Body of pancreas (tissue), 4 donors: ENCODE measurements around the gene CD84. TPM values are rescaled to one million over a fixed set of nuclear protein-coding genes. Genes with fewer than 3 reads are reported as not detected.

Experiments used
- ATAC-seq: fragments of 150-250 bp; one replicate; pipeline ENCODE4 v1.9.1; 2016
- DNase-seq, 4 donors: peaks; one replicate each; pipeline ENCODE4 v3.0.0-alpha.2; 2019
- H3K27ac ChIP-seq, 4 donors: fragments of 200-600 bp; sonication (generic); 1 replicate in 3 of 4; 2 replicates in 1 of 4; pipeline versions ENCODE4 v1.5.1 to v1.6.1; 2016 to 2019; ENCODE audit warnings: mild to moderate bottlenecking in 1 of 4, mixed read lengths in 1 of 4, moderate library complexity in 1 of 4
- H3K27me3 ChIP-seq, 2 donors: fragments of 200-600 bp; sonication (generic); one replicate each; pipeline ENCODE4 v1.6.0; 2016; ENCODE audit warnings: mild to moderate bottlenecking in 1 of 2
- H3K36me3 ChIP-seq, 2 donors: fragments of 200-600 bp; sonication (generic); replicated peaks in 1 of 2; 2 replicates each; pipeline ENCODE4 v1.5.1; 2016; ENCODE audit warnings: low read depth in 2 of 2; ENCODE audit not compliant: insufficient read depth in 1 of 2
- H3K4me1 ChIP-seq: fragments of 200-600 bp; sonication (generic); one replicate; pipeline ENCODE4 v1.6.0; 2016
- H3K4me3 ChIP-seq, 2 donors: fragments of 200-600 bp; sonication (generic); 1 replicate in 1 of 2; 2 replicates in 1 of 2; pipeline ENCODE4 v1.5.1; 2016 to 2019
- H3K9me3 ChIP-seq, 3 donors: fragments of 200-600 bp; sonication (generic); 1 replicate in 2 of 3; 2 replicates in 1 of 3; pipeline ENCODE4 v1.5.1; 2016
- POLR2A ChIP-seq, 3 donors: fragments of 450-650 bp; IDR thresholded peaks; one replicate each; pipeline ENCODE4 v1.6.1; 2016; ENCODE audit warnings: antibody characterized with exemption in 3 of 3, mild to moderate bottlenecking in 2 of 3
- WGBS, 2 donors: methylation state at CpG; one replicate each; pipeline ENCODE4 v1.1.5; 2017; 5-methylcytosine and 5-hydroxymethylcytosine counted together
- intact Hi-C: fragments of 100-400 bp; cut with DNase I; formaldehyde crosslinking; loops from one replicate; pipeline ENCODE4 v1.15.1; 2023
- total RNA-seq, 2 donors: library from RNA; depleted of rRNA; stranded (reverse); fragments of >200 nt; gene quantifications; one replicate each; pipeline ENCODE4 v1.1.0, GENCODE V29; 2016
- TF ChIP-seq, protein P1 (sequence below), 7 experiments: fragments of 450-650 bp in 4 of 7; fragments of 200-600 bp in 3 of 7; sonication (generic) in 3 of 7; IDR thresholded peaks; one replicate each; pipeline ENCODE4 v1.5.1; 2016 to 2019; ENCODE audit warnings: antibody characterized with exemption in 7 of 7

The CD84 gene
- total RNA-seq, 2 donors from 2014 or later: 3.0 to 7.0 TPM

DNA sequence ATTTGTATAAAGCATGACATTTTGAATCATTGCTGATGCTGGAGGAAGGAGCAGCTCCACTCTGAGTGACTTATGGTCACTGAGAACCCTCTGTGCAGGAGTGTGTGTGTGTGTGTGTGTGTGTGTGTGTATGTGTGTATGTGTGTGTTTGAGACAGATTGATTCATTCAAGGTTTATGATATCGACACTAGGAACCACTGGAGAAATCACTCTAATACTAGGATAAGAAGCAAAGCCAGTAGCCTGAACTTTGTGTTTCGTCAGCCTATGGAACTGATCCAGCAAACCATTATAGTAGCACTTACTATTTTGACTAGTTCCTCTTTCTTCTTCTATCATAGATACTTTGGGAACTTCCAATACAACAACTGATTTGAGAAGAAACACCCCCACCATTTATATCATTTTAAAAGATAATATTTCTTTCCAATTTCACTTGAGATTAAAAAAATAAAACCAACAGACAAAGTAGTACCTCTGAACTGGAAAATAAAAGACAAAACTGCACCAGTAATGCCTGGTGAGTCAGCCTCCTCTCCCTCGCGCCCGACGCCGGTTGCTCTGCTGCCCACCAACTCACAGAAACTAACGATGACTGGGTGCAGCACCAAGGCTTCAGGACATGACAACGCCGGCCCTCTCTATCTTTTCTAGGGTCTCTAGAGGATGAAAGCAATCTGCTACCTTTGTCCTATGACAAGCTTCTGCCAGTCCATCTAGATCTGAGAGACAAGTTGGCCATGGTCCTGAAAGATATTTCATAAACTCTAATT lies 46.6 kb upstream of the CD84 start:
- ATAC-seq (no peak), DNase-seq (no peak)
- 71 to 75% methylated on average over 10 of the region's 10 CpGs for WGBS, 2 donors

DNA sequence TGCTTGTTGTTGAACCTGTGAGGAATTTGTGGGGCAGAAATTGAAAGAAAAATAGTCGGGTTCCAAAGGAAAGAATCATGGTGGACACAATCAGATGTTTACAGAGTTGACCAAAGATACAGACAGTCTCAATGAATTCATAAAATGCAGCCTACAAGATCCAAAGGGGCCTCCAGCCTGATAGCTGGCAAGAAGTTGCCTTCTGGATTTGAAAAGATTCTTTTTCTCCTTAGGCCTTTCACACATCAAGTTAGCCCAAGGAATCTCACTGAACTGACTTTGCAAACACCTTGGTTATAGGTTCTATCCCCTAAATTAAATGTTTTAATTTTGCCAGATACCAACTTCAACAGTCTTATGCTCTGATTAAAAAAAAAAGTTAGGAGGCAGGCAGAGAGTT lies 46.0 kb upstream of the CD84 start:
- 57 to 76% methylated on average over 1 of the region's 1 CpG for WGBS, 2 donors

More for the DNA sequence above, 46.6 kb upstream of the CD84 start:
- TF ChIP-seq, protein P1, sequence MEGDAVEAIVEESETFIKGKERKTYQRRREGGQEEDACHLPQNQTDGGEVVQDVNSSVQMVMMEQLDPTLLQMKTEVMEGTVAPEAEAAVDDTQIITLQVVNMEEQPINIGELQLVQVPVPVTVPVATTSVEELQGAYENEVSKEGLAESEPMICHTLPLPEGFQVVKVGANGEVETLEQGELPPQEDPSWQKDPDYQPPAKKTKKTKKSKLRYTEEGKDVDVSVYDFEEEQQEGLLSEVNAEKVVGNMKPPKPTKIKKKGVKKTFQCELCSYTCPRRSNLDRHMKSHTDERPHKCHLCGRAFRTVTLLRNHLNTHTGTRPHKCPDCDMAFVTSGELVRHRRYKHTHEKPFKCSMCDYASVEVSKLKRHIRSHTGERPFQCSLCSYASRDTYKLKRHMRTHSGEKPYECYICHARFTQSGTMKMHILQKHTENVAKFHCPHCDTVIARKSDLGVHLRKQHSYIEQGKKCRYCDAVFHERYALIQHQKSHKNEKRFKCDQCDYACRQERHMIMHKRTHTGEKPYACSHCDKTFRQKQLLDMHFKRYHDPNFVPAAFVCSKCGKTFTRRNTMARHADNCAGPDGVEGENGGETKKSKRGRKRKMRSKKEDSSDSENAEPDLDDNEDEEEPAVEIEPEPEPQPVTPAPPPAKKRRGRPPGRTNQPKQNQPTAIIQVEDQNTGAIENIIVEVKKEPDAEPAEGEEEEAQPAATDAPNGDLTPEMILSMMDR (IDR thresholded peaks at IDR 0.05): no peak
- TF ChIP-seq POLR2A (IDR thresholded peaks at IDR 0.05): no peak
- no peak overlapping the region for H3K27ac ChIP-seq
- H3K4me3 ChIP-seq: no peak overlapping the region
- H3K27me3 ChIP-seq: no peaks in the 10 kb centered on the region
- intact Hi-C loops: no loop called here
- no peaks in the 10 kb centered on the region for H3K9me3 ChIP-seq
- no peaks in the 10 kb centered on the region for H3K4me1 ChIP-seq
- no peaks in the 10 kb centered on the region for H3K36me3 ChIP-seq

DNA sequence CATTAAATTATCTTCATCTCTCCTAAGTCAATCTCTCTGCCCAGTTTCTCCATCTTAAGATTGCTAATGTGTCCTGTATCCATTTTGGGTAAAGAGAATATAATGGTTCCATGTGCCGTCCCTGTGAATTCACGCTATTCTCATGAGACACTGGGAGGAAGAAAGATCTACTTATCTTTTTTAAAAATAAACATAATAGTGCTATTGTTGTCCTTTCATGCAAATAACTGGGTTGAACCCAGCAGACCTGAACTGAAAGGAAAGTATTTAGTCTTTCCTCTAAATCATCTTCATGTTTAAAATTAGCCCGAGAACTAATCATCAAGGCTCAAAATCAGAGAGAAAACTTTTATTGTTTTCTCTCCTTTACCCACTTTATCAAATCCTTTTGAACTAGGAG lies 45.2 kb upstream of the CD84 start:
- Histone ChIP-seq H3K9me3 (no peaks in the 10 kb centered on the region), H3K36me3 (no peaks in the 10 kb centered on the region), H3K4me3 (no peak overlapping the region), H3K27me3 (no peaks in the 10 kb centered on the region), H3K4me1 (no peaks in the 10 kb centered on the region), H3K27ac (no peak overlapping the region)
- WGBS, 2 donors: 70 to 75% methylated on average over 3 of the region's 3 CpGs
- ATAC-seq (no peak), DNase-seq (no peak)
- TF ChIP-seq POLR2A (IDR thresholded peaks at IDR 0.05): no peak
- TF ChIP-seq, protein P1 (IDR thresholded peaks at IDR 0.05): no peak
- intact Hi-C loops: no loop called here

More for the DNA sequence above, 46.0 kb upstream of the CD84 start:
- DNase-seq (no peak), ATAC-seq (no peak)
- H3K9me3 ChIP-seq: no peaks in the 10 kb centered on the region
- no peak overlapping the region for H3K4me3 ChIP-seq
- TF ChIP-seq POLR2A (IDR thresholded peaks at IDR 0.05): no peak
- TF ChIP-seq, protein P1 (IDR thresholded peaks at IDR 0.05): no peak
- no peaks in the 10 kb centered on the region for H3K36me3 ChIP-seq
- no peaks in the 10 kb centered on the region for H3K4me1 ChIP-seq
- no peaks in the 10 kb centered on the region for H3K27me3 ChIP-seq
- intact Hi-C loops: no loop called here
- H3K27ac ChIP-seq: no peak overlapping the region

DNA sequence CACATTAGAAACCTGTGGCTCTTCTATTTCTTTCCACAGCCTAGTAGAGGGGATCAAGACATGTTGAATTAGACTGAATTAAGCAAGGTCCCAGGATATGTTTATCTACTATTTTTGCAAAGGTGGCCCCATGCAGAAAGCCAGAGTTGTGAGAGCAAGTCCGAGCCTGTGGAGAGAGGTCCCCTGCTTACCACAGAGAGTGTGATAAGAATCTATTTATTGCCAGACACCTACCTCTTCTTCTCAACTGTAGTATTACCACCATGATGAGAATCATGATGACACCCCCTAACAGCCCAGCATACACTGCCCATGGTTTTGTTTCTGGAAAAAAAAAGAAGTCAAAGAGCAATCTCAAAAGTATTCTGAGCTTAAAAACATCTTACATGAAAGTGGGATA lies 44.6 kb upstream of the CD84 start:
- no peak for DNase-seq
- TF ChIP-seq POLR2A (IDR thresholded peaks at IDR 0.05): no peak
- TF ChIP-seq, protein P1 (IDR thresholded peaks at IDR 0.05): no peak
- H3K4me3 ChIP-seq: no peak overlapping the region
- no peaks in the 10 kb centered on the region for H3K36me3 ChIP-seq
- H3K27me3 ChIP-seq: no peaks in the 10 kb centered on the region
- no peaks in the 10 kb centered on the region for H3K9me3 ChIP-seq
- intact Hi-C loops: no loop called here
- no peak overlapping the region for H3K27ac ChIP-seq
- no peaks in the 10 kb centered on the region for H3K4me1 ChIP-seq
- ATAC-seq: no peak
- WGBS, 2 donors: 43 to 47% methylated on average over 1 of the region's 1 CpG

DNA sequence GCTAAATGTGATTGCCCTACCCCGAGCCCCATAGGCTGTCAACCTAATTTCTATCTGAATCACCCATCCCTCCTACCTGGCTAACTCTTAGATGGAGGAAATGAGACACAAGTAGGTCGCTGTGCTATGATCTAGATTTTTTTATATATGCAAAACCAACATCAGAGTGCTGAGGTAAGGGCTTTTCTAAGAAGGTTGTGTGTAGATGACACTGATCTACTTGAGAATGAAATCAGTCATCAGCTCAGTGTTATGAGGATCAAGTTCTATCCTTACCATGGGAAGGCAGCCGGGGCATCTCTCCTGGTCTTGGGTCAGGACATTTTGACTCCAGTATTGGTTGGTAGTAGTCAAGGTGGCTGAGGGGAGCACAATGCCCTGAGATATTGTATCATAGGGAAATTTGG lies 43.9 kb upstream of the CD84 start:
- no peaks in the 10 kb centered on the region for H3K9me3 ChIP-seq
- no peak for DNase-seq
- H3K36me3 ChIP-seq: no peaks in the 10 kb centered on the region
- TF ChIP-seq, protein P1 (IDR thresholded peaks at IDR 0.05): no peak
- TF ChIP-seq POLR2A (IDR thresholded peaks at IDR 0.05): no peak
- no peaks in the 10 kb centered on the region for H3K27me3 ChIP-seq
- intact Hi-C loops: no loop called here
- H3K27ac ChIP-seq: no peak overlapping the region
- ATAC-seq: no peak
- no peaks in the 10 kb centered on the region for H3K4me1 ChIP-seq
- H3K4me3 ChIP-seq: no peak overlapping the region
- 83 to 89% methylated on average over 3 of the region's 3 CpGs for WGBS, 2 donors
